Measurements from ENCODE around the gene PPP4C. TPM values are rescaled to one million over a fixed set of nuclear protein-coding genes. Genes with fewer than 3 reads are reported as not detected.

The PPP4C gene
- total and polyA plus RNA-seq, 2 experiments from 2014 or later = 123 to 236 TPM

- 56% methylated on average over 15 of the region's 47 CpGs for WGBS (ENCODE audit: low lambda C conversion rate, missing lambda C conversion rate)
- Histone ChIP-seq H3K79me2 (peaks cover 45% of the 10 kb centered on the region), H3K9me2 (replicated peaks; ENCODE audit: insufficient read depth) (no peaks in the 10 kb centered on the region), H3K27me3 (no peaks in the 10 kb centered on the region), H3K4me2 (peak overlapping the region; percentile 90), H3K36me3 (replicated peaks; ENCODE audit: insufficient read depth, low read depth) (no peaks in the 10 kb centered on the region), H2AFZ (no peak overlapping the region), H3K4me1 (ENCODE audit: insufficient read depth) (peaks cover 24% of the 10 kb centered on the region), H4K20me1 (ENCODE audit: insufficient read depth, poor library complexity, severe bottlenecking) (peaks cover 16% of the 10 kb centered on the region), H3K4me3 (peak overlapping the region; percentile 27), H3K27ac (peak overlapping the region; percentile 61), H3K9me3 (ENCODE audit: low read depth) (no peaks in the 10 kb centered on the region)
- DNase-seq (ENCODE audit: low spot score) = no peak
- no peak for TF ChIP-seq EZH2 (IDR thresholded peaks at IDR 0.05; ENCODE audit: borderline replicate concordance)
- TF ChIP-seq CTCF (IDR thresholded peaks at IDR 0.05; ENCODE audit: poor library complexity) = no peak
Observed at GRCh38 chr16:30095166-30096078, 19.6 kb downstream of the PPP4C start.

GRCh38 chr16:30096105-30096861 is 20.5 kb downstream of the PPP4C start, which contains the start of gene YPEL3:
TSS of gene YPEL3 (minus strand) at chr16:30096213. CDS start at chr16:30095482, 731 bp downstream.
- H3K4me3 ChIP-seq = peak within 1 kb of the TSS; percentile 69
- TF ChIP-seq EZH2 (IDR thresholded peaks at IDR 0.05; ENCODE audit: borderline replicate concordance) (no peak), EZH2phosphoT487 (IDR thresholded peaks at IDR 0.05; ENCODE audit: low read depth, severe bottlenecking, unreplicated experiment) (no peak), CTCF (IDR thresholded peaks at IDR 0.05; ENCODE audit: poor library complexity) (no peak)
- H3K36me3 ChIP-seq (replicated peaks; ENCODE audit: insufficient read depth, low read depth) = no peaks in the 10 kb centered on the region
- H3K4me1 ChIP-seq (ENCODE audit: insufficient read depth) = peaks cover 24% of the 10 kb centered on the region
- H3K79me2 ChIP-seq = peaks cover 54% of the 10 kb centered on the region
- no peaks in the 10 kb centered on the region for H3K27me3 ChIP-seq
- DNase-seq (ENCODE audit: low spot score) = peak; percentile 97
- peak within 1 kb of the TSS; percentile 90 for H3K4me2 ChIP-seq
- 1% methylated on average over 37 of the region's 77 CpGs for WGBS (ENCODE audit: low lambda C conversion rate, missing lambda C conversion rate)
- peaks cover 16% of the 10 kb centered on the region for H4K20me1 ChIP-seq (ENCODE audit: insufficient read depth, poor library complexity, severe bottlenecking)
- no peaks in the 10 kb centered on the region for H3K9me2 ChIP-seq (replicated peaks; ENCODE audit: insufficient read depth)
- peak within 1 kb of the TSS; percentile 44 for H2AFZ ChIP-seq
- peak within 1 kb of the TSS; percentile 98 for H3K27ac ChIP-seq
- H3K9me3 ChIP-seq (ENCODE audit: low read depth) = no peaks in the 10 kb centered on the region

- TF ChIP-seq EZH2 (IDR thresholded peaks at IDR 0.05; ENCODE audit: borderline replicate concordance) = no peak
- TF ChIP-seq CTCF (IDR thresholded peaks at IDR 0.05; ENCODE audit: poor library complexity) = no peak
- TF ChIP-seq EZH2phosphoT487 (IDR thresholded peaks at IDR 0.05; ENCODE audit: low read depth, severe bottlenecking, unreplicated experiment) = no peak
- peak overlapping the region; percentile 44 for H2AFZ ChIP-seq
- H3K4me1 ChIP-seq (ENCODE audit: insufficient read depth) = peaks cover 23% of the 10 kb centered on the region
- H3K36me3 ChIP-seq (replicated peaks; ENCODE audit: insufficient read depth, low read depth) = no peaks in the 10 kb centered on the region
- H3K9me2 ChIP-seq (replicated peaks; ENCODE audit: insufficient read depth) = no peaks in the 10 kb centered on the region
- H4K20me1 ChIP-seq (ENCODE audit: insufficient read depth, poor library complexity, severe bottlenecking) = peaks cover 21% of the 10 kb centered on the region
- peak; percentile 92 for DNase-seq (ENCODE audit: low spot score)
- no peaks in the 10 kb centered on the region for H3K9me3 ChIP-seq (ENCODE audit: low read depth)
- H3K79me2 ChIP-seq = peaks cover 61% of the 10 kb centered on the region
- peak overlapping the region; percentile 69 for H3K4me3 ChIP-seq
- peak overlapping the region; percentile 90 for H3K4me2 ChIP-seq
- peak overlapping the region; percentile 98 for H3K27ac ChIP-seq
- no peaks in the 10 kb centered on the region for H3K27me3 ChIP-seq
- WGBS (ENCODE audit: low lambda C conversion rate, missing lambda C conversion rate) = 6% methylated on average over 18 of the region's 18 CpGs
Observed at GRCh38 chr16:30096862-30097563, 21.2 kb downstream of the PPP4C start.
